Measurements from ENCODE around the gene POMZP3.
"Not testable (repeated sequence)": the region's sequence is repeated elsewhere in the genome, so short reads cannot be mapped to it uniquely, and the experiment has no call there.

GRCh38 chr7:76659212-76659611 lies 32.1 kb upstream of the POMZP3 start:
- not testable (repeated sequence) for TF ChIP-seq CTCF (IDR thresholded peaks at IDR 0.05; ENCODE audit: low read depth, low read length); EZH2phosphoT487 (IDR thresholded peaks at IDR 0.05; ENCODE audit: low read depth)

All from OCI-LY3 (cell line).